ENCODE results near the gene KCNC4.
A peak's percentile ranks its signal among the peaks of the same experiment; 100 is the strongest.

KCNC4 gene

GRCh38 chr1:110209715-110210603 lies at the start of gene KCNC4:
Gene KCNC4, plus strand, starts transcription at chr1:110210314. Its CDS starts 1,186 bp downstream, at chr1:110211500.
- Histone ChIP-seq H3K4me1 (ENCODE audit: control insufficient read depth, insufficient read depth, low read length) (peaks cover 9% of the 10 kb centered on the region), H3K27ac (ENCODE audit: low read length) (no peak within 1 kb of the TSS)

GRCh38 chr1:110160538-110161100 lies 49.5 kb upstream of the KCNC4 start:
- H3K9me3 ChIP-seq (ENCODE audit: control insufficient read depth, insufficient read depth, low read length) = no peaks in the 10 kb centered on the region
- H3K27me3 ChIP-seq (ENCODE audit: control insufficient read depth, insufficient read depth, low read length) = no peaks in the 10 kb centered on the region
- H3K4me1 ChIP-seq (ENCODE audit: control insufficient read depth, insufficient read depth, low read length) = no peaks in the 10 kb centered on the region; the same call in 1 of the 2 replicates
- DNase-seq (ENCODE audit: low read depth, low spot score) = no peak
- WGBS (ENCODE audit: insufficient coverage, insufficient read length) = no CpG with 5 or more reads among the region's 10 CpGs
- no peaks in the 10 kb centered on the region for H3K36me3 ChIP-seq (ENCODE audit: control insufficient read depth, insufficient read depth, low read length)
- H3K4me3 ChIP-seq (ENCODE audit: low read length) = no peak overlapping the region
- no peak overlapping the region for H3K27ac ChIP-seq (ENCODE audit: low read length)

More at GRCh38 chr1:110209715-110210603, at the start of gene KCNC4:
- WGBS (ENCODE audit: insufficient coverage, insufficient read length) = no CpG with 5 or more reads among the region's 103 CpGs
- Histone ChIP-seq H3K27me3 (ENCODE audit: control insufficient read depth, insufficient read depth, low read length) (peaks cover 9% of the 10 kb centered on the region; the same call in 1 of the 2 replicates), H3K36me3 (ENCODE audit: control insufficient read depth, insufficient read depth, low read length) (no peaks in the 10 kb centered on the region), H3K4me3 (ENCODE audit: low read length) (peak within 1 kb of the TSS; percentile 70), H3K9me3 (ENCODE audit: control insufficient read depth, insufficient read depth, low read length) (no peaks in the 10 kb centered on the region)
- no peak for DNase-seq (ENCODE audit: low read depth, low spot score)

GRCh38 chr1:110161165-110161564 lies 48.9 kb upstream of the KCNC4 start:
- Histone ChIP-seq H3K9me3 (ENCODE audit: control insufficient read depth, insufficient read depth, low read length) (no peaks in the 10 kb centered on the region), H3K27me3 (ENCODE audit: control insufficient read depth, insufficient read depth, low read length) (no peaks in the 10 kb centered on the region), H3K36me3 (ENCODE audit: control insufficient read depth, insufficient read depth, low read length) (no peaks in the 10 kb centered on the region), H3K4me1 (ENCODE audit: control insufficient read depth, insufficient read depth, low read length) (no peaks in the 10 kb centered on the region; the same call in 1 of the 2 replicates), H3K4me3 (ENCODE audit: low read length) (no peak overlapping the region), H3K27ac (ENCODE audit: low read length) (no peak overlapping the region)
- no peak for DNase-seq (ENCODE audit: low read depth, low spot score)
- no CpG with 5 or more reads among the region's 3 CpGs for WGBS (ENCODE audit: insufficient coverage, insufficient read length)

- no peaks in the 10 kb centered on the region for H3K36me3 ChIP-seq (ENCODE audit: control insufficient read depth, insufficient read depth, low read length)
- no peaks in the 10 kb centered on the region; the same call in 1 of the 2 replicates for H3K4me1 ChIP-seq (ENCODE audit: control insufficient read depth, insufficient read depth, low read length)
- no CpG with 5 or more reads among the region's 11 CpGs for WGBS (ENCODE audit: insufficient coverage, insufficient read length)
- no peak overlapping the region for H3K4me3 ChIP-seq (ENCODE audit: low read length)
- H3K27ac ChIP-seq (ENCODE audit: low read length) = no peak overlapping the region
- no peaks in the 10 kb centered on the region for H3K9me3 ChIP-seq (ENCODE audit: control insufficient read depth, insufficient read depth, low read length)
- DNase-seq (ENCODE audit: low read depth, low spot score) = no peak
- no peaks in the 10 kb centered on the region; the same call in 1 of the 2 replicates for H3K27me3 ChIP-seq (ENCODE audit: control insufficient read depth, insufficient read depth, low read length)
Measured at GRCh38 chr1:110161849-110162248, 48.3 kb upstream of the KCNC4 start.

- no peaks in the 10 kb centered on the region; the same call in 1 of the 2 replicates for H3K27me3 ChIP-seq (ENCODE audit: control insufficient read depth, insufficient read depth, low read length)
- no peak for DNase-seq (ENCODE audit: low read depth, low spot score)
- no peak overlapping the region for H3K4me3 ChIP-seq (ENCODE audit: low read length)
- H3K9me3 ChIP-seq (ENCODE audit: control insufficient read depth, insufficient read depth, low read length) = no peaks in the 10 kb centered on the region
- no peaks in the 10 kb centered on the region for H3K36me3 ChIP-seq (ENCODE audit: control insufficient read depth, insufficient read depth, low read length)
- WGBS (ENCODE audit: insufficient coverage, insufficient read length) = no CpG with 5 or more reads among the region's 7 CpGs
- H3K27ac ChIP-seq (ENCODE audit: low read length) = no peak overlapping the region
- H3K4me1 ChIP-seq (ENCODE audit: control insufficient read depth, insufficient read depth, low read length) = no peaks in the 10 kb centered on the region; the same call in 1 of the 2 replicates
Measured at GRCh38 chr1:110163591-110163990, 46.5 kb upstream of the KCNC4 start.

GRCh38 chr1:110164725-110165350 lies 45.3 kb upstream of the KCNC4 start:
- WGBS (ENCODE audit: insufficient coverage, insufficient read length) = no CpG with 5 or more reads among the region's 10 CpGs
- Histone ChIP-seq H3K27me3 (ENCODE audit: control insufficient read depth, insufficient read depth, low read length) (no peaks in the 10 kb centered on the region; the same call in 1 of the 2 replicates), H3K27ac (ENCODE audit: low read length) (no peak overlapping the region), H3K4me1 (ENCODE audit: control insufficient read depth, insufficient read depth, low read length) (no peaks in the 10 kb centered on the region; the same call in 1 of the 2 replicates), H3K4me3 (ENCODE audit: low read length) (no peak overlapping the region), H3K9me3 (ENCODE audit: control insufficient read depth, insufficient read depth, low read length) (no peaks in the 10 kb centered on the region), H3K36me3 (ENCODE audit: control insufficient read depth, insufficient read depth, low read length) (no peaks in the 10 kb centered on the region)
- no peak for DNase-seq (ENCODE audit: low read depth, low spot score)

- WGBS (ENCODE audit: insufficient coverage, insufficient read length) = no CpG with 5 or more reads among the region's 6 CpGs
- DNase-seq (ENCODE audit: low read depth, low spot score) = no peak
- no peaks in the 10 kb centered on the region; the same call in 1 of the 2 replicates for H3K4me1 ChIP-seq (ENCODE audit: control insufficient read depth, insufficient read depth, low read length)
- no peak overlapping the region for H3K27ac ChIP-seq (ENCODE audit: low read length)
- no peaks in the 10 kb centered on the region for H3K36me3 ChIP-seq (ENCODE audit: control insufficient read depth, insufficient read depth, low read length)
- no peaks in the 10 kb centered on the region; the same call in 1 of the 2 replicates for H3K27me3 ChIP-seq (ENCODE audit: control insufficient read depth, insufficient read depth, low read length)
- H3K9me3 ChIP-seq (ENCODE audit: control insufficient read depth, insufficient read depth, low read length) = no peaks in the 10 kb centered on the region
- no peak overlapping the region for H3K4me3 ChIP-seq (ENCODE audit: low read length)
Measured at GRCh38 chr1:110165761-110166231, 44.3 kb upstream of the KCNC4 start.

GRCh38 chr1:110166861-110167260 lies 43.3 kb upstream of the KCNC4 start:
- Histone ChIP-seq H3K4me3 (ENCODE audit: low read length) (no peak overlapping the region), H3K4me1 (ENCODE audit: control insufficient read depth, insufficient read depth, low read length) (no peaks in the 10 kb centered on the region; the same call in 1 of the 2 replicates), H3K9me3 (ENCODE audit: control insufficient read depth, insufficient read depth, low read length) (no peaks in the 10 kb centered on the region), H3K27ac (ENCODE audit: low read length) (no peak overlapping the region), H3K36me3 (ENCODE audit: control insufficient read depth, insufficient read depth, low read length) (no peaks in the 10 kb centered on the region), H3K27me3 (ENCODE audit: control insufficient read depth, insufficient read depth, low read length) (no peaks in the 10 kb centered on the region; the same call in 1 of the 2 replicates)
- DNase-seq (ENCODE audit: low read depth, low spot score) = no peak
- WGBS (ENCODE audit: insufficient coverage, insufficient read length) = no CpG with 5 or more reads among the region's 11 CpGs

- H3K27ac ChIP-seq (ENCODE audit: low read length) = no peak overlapping the region
- no CpG with 5 or more reads among the region's 13 CpGs for WGBS (ENCODE audit: insufficient coverage, insufficient read length)
- H3K9me3 ChIP-seq (ENCODE audit: control insufficient read depth, insufficient read depth, low read length) = no peaks in the 10 kb centered on the region
- H3K27me3 ChIP-seq (ENCODE audit: control insufficient read depth, insufficient read depth, low read length) = no peaks in the 10 kb centered on the region; the same call in 1 of the 2 replicates
- no peak overlapping the region for H3K4me3 ChIP-seq (ENCODE audit: low read length)
- H3K36me3 ChIP-seq (ENCODE audit: control insufficient read depth, insufficient read depth, low read length) = no peaks in the 10 kb centered on the region
- no peaks in the 10 kb centered on the region; the same call in 1 of the 2 replicates for H3K4me1 ChIP-seq (ENCODE audit: control insufficient read depth, insufficient read depth, low read length)
- no peak for DNase-seq (ENCODE audit: low read depth, low spot score)
Measured at GRCh38 chr1:110170766-110171733, 39.1 kb upstream of the KCNC4 start.

Data from iPS DF 6.9 (cell line).